GM19455 (cell line): ENCODE data around the gene KLK8.

ENCODE experiments used
- ATAC-seq: cut with Tn5 transposase; IDR thresholded peaks from one replicate; pipeline ENCODE4 v1.9.1; 2021; ENCODE audit not compliant: unreplicated experiment

Gene KLK8

GRCh38 chr19:51001515-51001914, at the start of gene KLK8:
Gene KLK8, minus strand, starts transcription at chr19:51001604. Its CDS starts 437 bp downstream, at chr19:51001167.
- ATAC-seq, result no peak

GRCh38 chr19:51047031-51047335, 45.6 kb upstream of the KLK8 start:
- no peak for ATAC-seq

- no peak for ATAC-seq
Observed at GRCh38 chr19:51044327-51044726, 42.9 kb upstream of the KLK8 start.

- ATAC-seq, result no peak
Observed at GRCh38 chr19:51043497-51043896, 42.1 kb upstream of the KLK8 start.

GRCh38 chr19:51040151-51040550, 38.7 kb upstream of the KLK8 start:
- ATAC-seq, result no peak

GRCh38 chr19:51036519-51036918, 35.1 kb upstream of the KLK8 start:
- no peak for ATAC-seq

GRCh38 chr19:51034704-51035103, 33.3 kb upstream of the KLK8 start, which contains the start of gene KLK12:
Gene KLK12, minus strand, starts transcription at chr19:51035002. Its CDS starts 381 bp downstream, at chr19:51034621.
- ATAC-seq, result no peak

- no peak for ATAC-seq
Observed at GRCh38 chr19:51031880-51032225, 30.4 kb upstream of the KLK8 start.

GRCh38 chr19:51031220-51031879, 29.9 kb upstream of the KLK8 start:
- no peak for ATAC-seq

- no peak for ATAC-seq
Observed at GRCh38 chr19:51030631-51031030, 29.2 kb upstream of the KLK8 start.

GRCh38 chr19:51029718-51030117, 28.3 kb upstream of the KLK8 start:
- ATAC-seq, result no peak

- no peak for ATAC-seq
Observed at GRCh38 chr19:51027873-51028272, 26.5 kb upstream of the KLK8 start.

- ATAC-seq, result no peak
Observed at GRCh38 chr19:51027126-51027806, 25.9 kb upstream of the KLK8 start.

- no peak for ATAC-seq
Observed at GRCh38 chr19:51026554-51026831, 25.1 kb upstream of the KLK8 start, which contains the start of gene KLK11. Gene KLK11, minus strand, starts transcription at chr19:51026616. Its CDS starts 985 bp downstream, at chr19:51025631.

- ATAC-seq, result no peak
Observed at GRCh38 chr19:51025809-51026553, 24.6 kb upstream of the KLK8 start.

- ATAC-seq, result no peak
Observed at GRCh38 chr19:51025401-51025800, 24.0 kb upstream of the KLK8 start.

- ATAC-seq, result no peak
Observed at GRCh38 chr19:51024924-51025323, 23.5 kb upstream of the KLK8 start.

- ATAC-seq, result no peak
Observed at GRCh38 chr19:51023946-51024345, 22.5 kb upstream of the KLK8 start.

- ATAC-seq, result no peak
Observed at GRCh38 chr19:51022526-51022925, 21.1 kb upstream of the KLK8 start.

GRCh38 chr19:51020988-51021651, 19.7 kb upstream of the KLK8 start:
- ATAC-seq, result no peak

- no peak for ATAC-seq
Observed at GRCh38 chr19:51019544-51019925, 18.1 kb upstream of the KLK8 start, which contains the start of gene KLK10. Gene KLK10, minus strand, starts transcription at chr19:51019709. Its CDS starts 579 bp downstream, at chr19:51019130.
